ENCODE results near the gene CNTNAP5. TPM values are rescaled to one million over a fixed set of nuclear protein-coding genes. Genes with fewer than 3 reads are reported as not detected.

Gene CNTNAP5
- total RNA-seq: 65.1 TPM

DNA sequence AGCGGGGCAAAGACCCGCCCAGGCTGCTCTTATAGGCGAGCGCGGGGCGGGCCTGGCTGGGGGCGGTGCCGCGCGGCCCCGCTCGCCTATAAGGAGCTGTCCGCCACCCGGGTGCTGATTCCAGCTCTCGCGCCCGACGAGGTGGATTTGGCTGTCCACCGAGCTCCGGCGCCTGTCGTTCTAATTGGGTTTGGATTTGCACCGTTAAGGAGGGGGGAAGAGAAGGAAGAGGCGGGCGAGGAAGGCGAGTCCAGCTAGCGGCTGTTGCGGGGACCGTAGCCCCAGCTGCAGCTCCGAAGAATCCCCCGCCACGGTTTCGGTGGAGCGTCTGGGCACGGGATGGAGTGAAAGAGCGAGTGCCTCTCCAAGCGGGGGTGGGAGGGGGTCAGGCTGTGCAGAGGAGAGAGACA lies at the start of gene CNTNAP5:
TSS of gene CNTNAP5 (plus strand) at position 117 of the 410 bp plus-strand sequence. CDS start 364 bp downstream, outside the sequence.

Small RNA genes within 50 kb of the gene (small RNA-seq; reads per million reads assigned to genes)
- gene AC019159.1 (ENCODE audit: low replicate concordance) (not detected), gene MTND5P22 (ENCODE audit: low replicate concordance) (not detected), gene RNA5SP102 (ENCODE audit: low replicate concordance) (not detected)

All from parietal lobe (tissue), 2 donors.